Astrocyte of the cerebellum (primary cell): Measurements from ENCODE around the gene CMTM3.
"Not testable (repeated sequence)": the region's sequence is repeated elsewhere in the genome, so short reads cannot be mapped to it uniquely, and the experiment has no call there.

Experiments used
- DNase-seq: peaks from one replicate; pipeline ENCODE4 v3.0.0-alpha.2; 2011; ENCODE audit warnings: low read depth
- H3K4me3 ChIP-seq: 2 replicates; pipeline ENCODE4 v1.5.1; 2011; ENCODE audit warnings: mild to moderate bottlenecking, low read depth, low read length, moderate library complexity
- CTCF ChIP-seq: IDR thresholded peaks from 2 replicates; pipeline ENCODE4 v1.5.1; 2012; ENCODE audit warnings: low read length, low read depth, moderate library complexity, mild to moderate bottlenecking; ENCODE audit errors: missing control alignments
- in situ Hi-C: cut with HindIII; loops from 2 replicates; pipeline ENCODE4 v1.10.0; 2017; ENCODE audit warnings: low sequenced_read_pairs

CMTM3 gene

GRCh38 chr16:66610111-66610820 is 5.8 kb downstream of the CMTM3 start:
- DNase-seq: no peak
- in situ Hi-C loops: no loop called here
- no peak overlapping the region for H3K4me3 ChIP-seq
- TF ChIP-seq CTCF: no peak

- H3K4me3 ChIP-seq, DNase-seq, in situ Hi-C loops: not testable (repeated sequence)
These were observed 7.4 kb downstream of the CMTM3 start for GRCh38 chr16:66611911-66612310.

- no peak for TF ChIP-seq CTCF
- in situ Hi-C loops: no loop called here
These were observed 7.9 kb downstream of the CMTM3 start for GRCh38 chr16:66612422-66612821.

GRCh38 chr16:66614161-66614802 is 9.8 kb downstream of the CMTM3 start:
- in situ Hi-C loops: no loop called here
- no peak for DNase-seq
- no peak for TF ChIP-seq CTCF
- H3K4me3 ChIP-seq: no peak overlapping the region

More at GRCh38 chr16:66612422-66612821, 7.9 kb downstream of the CMTM3 start:
- no peak for DNase-seq
- no peak overlapping the region for H3K4me3 ChIP-seq

- in situ Hi-C loops: no loop called here
- no peak overlapping the region for H3K4me3 ChIP-seq
- DNase-seq: no peak
- TF ChIP-seq CTCF: no peak
These were observed 11.7 kb downstream of the CMTM3 start for GRCh38 chr16:66616169-66616568.

- H3K4me3 ChIP-seq: no peak overlapping the region
- TF ChIP-seq CTCF: no peak
- in situ Hi-C loops: no loop called here
- DNase-seq: no peak
These were observed 12.1 kb downstream of the CMTM3 start for GRCh38 chr16:66616592-66616991.

GRCh38 chr16:66617010-66617434 is 12.5 kb downstream of the CMTM3 start:
- no peak overlapping the region for H3K4me3 ChIP-seq
- DNase-seq: no peak
- in situ Hi-C loops: no loop called here
- no peak for TF ChIP-seq CTCF
